GDM1 (cell line): Measurements from ENCODE around the gene A2M.
A peak's percentile ranks its signal among the peaks of the same experiment; 100 is the strongest.

Experiments
- DNase-seq: peaks from one replicate; lab custom pipeline; 2025; lab: John Stamatoyannopoulos, UW

Gene A2M

DNA sequence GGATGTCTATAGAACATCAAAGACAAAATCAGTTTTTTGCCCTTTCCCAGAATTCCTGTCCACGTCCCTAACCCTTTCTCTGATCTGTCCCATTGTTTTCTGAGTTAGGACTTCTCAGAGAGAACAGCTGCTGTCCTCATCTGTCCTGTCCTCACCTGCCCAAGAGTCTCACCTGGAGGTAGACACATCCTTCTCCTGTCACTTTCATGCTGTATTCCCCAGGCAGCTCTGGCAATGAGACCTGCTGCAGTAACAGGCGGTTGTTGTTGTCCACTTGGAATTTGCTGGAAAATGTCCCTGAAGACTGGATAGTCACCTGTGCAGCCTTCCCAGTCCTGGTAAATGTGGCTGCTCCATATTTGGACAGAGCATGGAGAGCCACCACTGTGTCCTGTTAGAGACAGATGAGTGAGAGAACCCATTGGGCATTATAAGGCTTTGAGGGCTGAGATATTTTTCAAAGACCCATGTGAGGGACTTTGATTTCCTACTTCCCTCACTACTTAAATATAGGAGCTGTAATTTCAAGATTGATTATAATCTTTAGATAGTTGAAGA lies 43.2 kb downstream of the A2M start:
- no peak for DNase-seq

DNA sequence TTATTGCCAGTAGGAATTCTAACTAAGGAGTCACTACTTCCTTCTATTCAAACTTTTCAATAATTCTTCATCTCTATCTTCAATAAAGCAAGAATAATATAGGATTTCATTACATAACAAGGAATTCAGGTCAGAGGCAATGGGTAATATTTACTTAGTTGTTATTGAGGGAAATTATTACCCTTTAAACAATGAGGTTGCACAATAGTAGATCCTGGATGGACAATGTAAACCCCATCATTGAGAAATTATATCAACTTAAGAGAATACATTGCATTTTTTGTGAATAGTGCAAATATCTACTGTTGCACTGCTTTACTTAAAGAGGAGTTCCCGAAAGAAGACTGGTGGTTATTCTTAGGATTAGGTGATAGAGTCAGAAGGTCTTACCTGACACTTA lies 43.8 kb downstream of the A2M start:
- no peak for DNase-seq

DNA sequence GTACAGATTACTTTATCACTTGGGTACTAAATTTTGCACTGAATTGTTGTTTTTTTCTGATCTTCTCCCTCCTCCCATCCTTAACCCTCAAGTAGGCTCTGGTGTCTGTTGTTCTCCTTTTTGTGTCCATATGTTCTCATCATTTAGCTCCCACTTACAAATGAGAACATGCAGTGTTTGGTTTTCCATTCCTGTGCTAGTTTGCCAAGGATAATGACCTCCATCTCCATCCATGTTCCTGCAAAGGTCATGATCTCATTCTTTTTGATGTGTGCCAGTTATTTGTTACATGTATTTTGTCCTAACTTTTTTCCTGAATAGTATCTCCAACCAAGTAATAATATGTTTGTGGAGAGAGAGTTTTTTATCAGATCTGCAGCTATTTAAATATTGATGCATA lies 44.2 kb downstream of the A2M start:
- DNase-seq = no peak

DNA sequence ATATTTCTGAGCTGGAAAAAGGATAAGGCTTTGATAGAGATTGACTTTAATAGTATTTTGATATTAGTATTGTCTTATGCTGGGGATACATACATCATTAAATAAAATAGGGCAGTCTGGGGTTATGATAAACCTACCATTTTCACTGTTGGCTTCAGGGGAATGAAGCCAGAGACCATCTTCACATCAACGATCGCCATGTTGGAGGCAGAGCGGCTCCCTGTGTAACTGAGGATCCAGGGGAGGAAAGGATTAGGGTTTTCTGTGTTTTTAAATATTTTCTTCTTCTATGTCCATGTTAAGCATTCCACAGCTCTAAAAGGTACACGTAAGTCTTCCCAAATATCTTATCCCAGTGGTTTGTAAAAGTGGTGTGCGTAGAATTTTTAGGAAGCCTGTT lies 45.4 kb downstream of the A2M start:
- no peak for DNase-seq

DNA sequence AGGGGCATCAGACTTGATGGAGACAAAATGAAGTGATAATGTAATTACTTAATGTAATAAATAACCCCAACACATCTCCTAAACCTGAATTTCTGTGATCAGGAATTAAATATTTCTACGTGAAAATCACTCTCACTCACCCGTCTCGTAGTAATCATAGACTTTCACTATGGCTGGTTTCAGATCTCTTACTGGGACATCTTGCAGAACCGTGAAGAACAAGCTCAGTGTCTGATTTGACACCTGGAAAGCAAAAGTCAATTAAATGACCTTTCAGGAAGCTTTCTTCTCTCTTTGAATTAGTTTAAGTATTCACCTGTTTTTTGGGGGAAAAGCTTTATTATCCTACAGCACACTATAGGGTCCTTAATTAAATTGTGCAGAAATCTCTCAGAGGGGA lies 47.1 kb downstream of the A2M start:
- no peak for DNase-seq

DNA sequence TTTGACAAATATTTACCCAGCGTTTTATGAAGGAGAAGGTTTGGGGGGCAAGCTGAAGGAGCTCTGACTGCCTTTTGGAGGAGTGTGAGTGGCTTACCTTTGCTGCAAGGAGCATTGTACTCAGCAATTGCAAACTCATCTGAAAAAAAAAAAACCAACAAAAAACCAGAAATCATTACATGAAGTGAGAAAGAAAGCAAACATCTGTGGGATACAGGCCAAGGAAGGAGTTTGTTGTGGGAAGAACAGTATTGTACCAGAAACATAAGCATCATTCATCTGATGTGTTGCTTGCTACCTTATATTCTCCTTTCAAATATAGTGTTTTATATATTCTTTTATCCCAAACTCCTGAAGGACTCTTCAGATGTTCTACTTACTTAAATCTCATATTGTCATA lies 47.6 kb downstream of the A2M start:
- DNase-seq = no peak

DNA sequence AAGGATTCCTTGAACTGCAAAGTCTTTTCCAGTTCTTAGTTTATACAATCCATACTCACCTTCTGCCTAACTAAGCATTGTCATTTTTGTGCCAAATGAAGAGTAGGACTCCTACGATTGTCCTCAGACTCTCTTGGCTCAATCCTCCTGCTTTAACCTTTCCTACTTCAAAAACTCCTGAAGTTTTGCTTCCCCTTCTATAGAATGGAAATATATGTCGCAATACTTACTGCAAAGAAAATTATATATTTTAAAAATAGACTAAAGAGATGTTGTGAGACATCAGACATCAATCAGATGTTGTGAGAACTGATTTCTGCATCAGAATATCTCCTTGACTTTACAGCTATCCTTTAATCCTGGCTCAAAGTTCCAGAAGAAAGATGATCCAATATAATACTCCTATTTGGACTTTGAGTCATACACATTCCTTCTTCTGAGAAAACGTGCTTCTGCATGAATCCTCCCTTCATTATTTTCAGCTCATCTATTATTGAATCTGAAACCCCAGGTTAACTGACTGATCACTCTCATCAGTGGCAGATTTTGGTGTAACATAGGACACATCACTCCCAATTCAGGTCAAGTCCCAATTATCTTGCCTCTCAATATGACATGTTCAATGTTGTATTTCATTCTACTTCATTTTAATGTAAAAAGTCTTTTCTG lies 48.8 kb downstream of the A2M start:
- no peak for DNase-seq

DNA sequence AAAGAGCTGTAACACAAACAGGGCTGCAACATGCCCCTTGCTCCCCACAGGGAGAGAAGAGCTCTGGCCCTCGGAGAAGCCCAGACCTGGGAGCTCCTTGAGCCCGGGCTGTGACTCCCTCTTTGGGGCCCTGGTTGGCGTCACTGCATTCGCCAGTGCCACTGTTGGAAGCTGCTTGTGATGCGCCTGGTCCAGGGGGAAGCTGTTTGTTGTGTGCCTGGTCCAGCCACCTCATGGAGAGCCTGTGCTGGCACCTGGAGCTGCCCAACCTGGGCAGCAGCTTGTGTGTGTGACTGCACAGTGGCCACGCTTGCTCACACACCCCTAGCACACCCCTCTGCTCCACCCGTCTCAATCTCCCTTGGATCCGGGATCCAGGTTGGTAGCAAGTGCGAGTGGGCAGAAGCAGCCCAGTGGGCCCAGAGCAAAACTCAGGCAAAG lies 49.5 kb downstream of the A2M start:
- DNase-seq = no peak

DNA sequence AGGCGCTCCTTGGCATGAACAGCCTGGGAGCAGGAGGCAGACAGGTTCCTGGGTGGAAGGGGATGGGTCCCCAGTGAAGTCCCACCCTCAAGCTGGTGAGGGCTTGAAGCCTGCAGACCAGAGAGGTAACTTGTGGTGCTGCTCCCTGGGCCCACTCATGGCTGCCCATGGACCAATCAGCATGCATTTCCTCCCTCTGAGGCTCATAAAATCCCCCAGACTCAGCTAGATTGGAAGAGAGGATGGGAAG lies 50.2 kb downstream of the A2M start:
- DNase-seq = no peak

DNA sequence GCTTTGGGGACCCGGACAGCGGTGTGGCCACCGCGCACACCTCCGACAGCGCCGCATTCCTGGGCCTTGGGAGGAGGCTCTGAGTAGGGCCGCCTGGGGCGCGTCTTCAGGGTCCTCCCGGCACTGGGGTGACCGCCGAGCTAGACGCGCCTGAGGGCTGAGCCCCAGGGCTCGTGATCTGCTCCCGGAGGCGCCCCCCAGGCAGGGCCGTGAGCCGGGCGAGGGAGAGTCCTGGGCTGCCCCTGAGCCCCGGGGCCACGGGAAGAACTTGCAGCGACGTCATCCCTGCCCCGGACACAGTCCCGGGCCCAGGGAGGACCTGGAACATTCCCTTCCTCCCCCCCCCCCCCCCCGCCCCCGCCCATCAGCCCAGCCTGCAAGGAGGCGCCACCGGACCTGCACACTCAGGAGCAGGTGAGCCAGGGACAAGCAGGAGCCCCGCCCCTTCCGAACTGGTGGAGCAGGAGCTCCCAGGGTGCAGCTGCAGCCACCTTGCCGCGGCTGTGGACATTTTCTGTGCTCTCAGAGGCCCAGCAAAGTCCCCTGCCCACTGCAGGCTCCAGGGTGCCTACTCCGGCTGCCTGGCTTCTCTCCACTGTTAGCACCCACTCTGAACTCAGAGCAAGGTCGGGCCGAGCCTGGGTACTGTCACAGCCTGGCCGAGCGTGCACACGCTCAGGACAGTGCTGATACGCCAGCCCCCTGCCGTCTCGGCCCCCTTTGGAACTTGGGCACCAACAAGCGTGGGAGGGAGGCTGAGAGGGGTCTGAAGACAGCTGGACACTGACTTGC lies 50.7 kb downstream of the A2M start:
- no peak for DNase-seq

DNA sequence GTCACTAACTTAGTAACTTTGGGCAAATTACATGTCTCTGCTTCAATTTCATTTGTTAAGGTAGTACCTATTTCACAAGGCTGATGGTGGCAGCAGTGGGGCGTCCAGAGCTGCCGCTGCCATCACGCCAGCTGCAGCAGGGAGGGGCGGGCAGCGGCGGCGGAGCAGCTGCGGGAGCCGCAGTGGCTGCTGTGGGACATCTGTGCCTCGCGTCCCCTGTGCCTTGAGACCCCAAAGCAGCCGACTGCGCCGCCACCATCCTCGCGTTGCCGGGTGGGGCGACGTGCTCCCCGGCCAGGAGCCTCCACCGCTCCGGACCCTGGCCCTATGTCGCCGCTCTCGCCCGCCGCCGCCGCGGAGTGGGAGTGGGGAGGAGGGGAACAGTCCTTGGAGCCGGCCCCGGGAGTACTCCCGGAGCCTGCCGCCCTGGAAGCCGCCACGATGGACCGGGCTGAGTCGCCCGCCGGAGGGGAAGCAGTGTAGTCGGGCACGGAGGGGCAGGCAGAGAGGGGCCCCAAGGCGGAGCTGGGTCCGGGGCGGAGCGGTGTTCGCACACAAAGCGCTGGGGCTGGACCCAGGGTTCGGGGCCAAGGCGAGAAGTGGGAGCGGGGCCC lies 51.4 kb downstream of the A2M start:
- DNase-seq = no peak

DNA sequence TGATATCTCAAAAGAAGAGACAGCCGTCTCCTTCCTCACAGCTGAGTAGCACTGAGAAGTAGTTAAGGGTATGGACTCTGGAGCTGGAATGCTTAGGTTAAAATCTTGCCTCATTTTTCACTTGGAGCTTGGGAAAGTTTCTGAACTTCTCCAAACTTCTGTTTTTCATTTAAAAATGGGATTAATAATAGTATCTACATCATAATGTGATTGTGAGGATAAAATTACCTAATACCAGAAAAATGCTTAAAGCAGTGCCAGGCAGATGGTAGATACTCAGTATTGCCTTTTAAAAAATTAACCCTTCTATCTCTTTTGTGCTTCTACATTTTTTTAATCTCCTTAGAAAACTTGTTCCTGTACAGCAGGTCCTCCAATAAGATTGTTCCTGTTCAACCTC lies 63.1 kb downstream of the A2M start:
- no peak for DNase-seq

DNA sequence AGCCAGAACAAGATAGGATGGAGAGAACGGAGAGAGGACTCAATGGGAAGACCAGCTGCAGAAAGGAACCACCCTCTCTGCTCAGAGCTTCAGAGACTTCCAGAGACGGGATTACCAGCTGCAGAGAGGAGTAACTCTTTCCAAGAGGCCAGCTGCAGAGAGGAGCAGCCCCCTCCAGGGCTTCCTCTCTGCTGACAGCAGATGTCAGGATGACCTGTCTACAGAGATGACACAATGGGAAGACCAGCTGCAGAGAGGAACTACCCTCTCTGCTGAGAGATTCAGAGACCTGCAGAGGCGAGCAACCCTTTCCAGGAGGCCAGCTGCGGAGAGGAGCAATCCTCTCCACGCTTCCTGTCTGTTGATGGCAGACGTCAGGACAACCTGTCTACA lies 64.6 kb downstream of the A2M start:
- DNase-seq = no peak

DNA sequence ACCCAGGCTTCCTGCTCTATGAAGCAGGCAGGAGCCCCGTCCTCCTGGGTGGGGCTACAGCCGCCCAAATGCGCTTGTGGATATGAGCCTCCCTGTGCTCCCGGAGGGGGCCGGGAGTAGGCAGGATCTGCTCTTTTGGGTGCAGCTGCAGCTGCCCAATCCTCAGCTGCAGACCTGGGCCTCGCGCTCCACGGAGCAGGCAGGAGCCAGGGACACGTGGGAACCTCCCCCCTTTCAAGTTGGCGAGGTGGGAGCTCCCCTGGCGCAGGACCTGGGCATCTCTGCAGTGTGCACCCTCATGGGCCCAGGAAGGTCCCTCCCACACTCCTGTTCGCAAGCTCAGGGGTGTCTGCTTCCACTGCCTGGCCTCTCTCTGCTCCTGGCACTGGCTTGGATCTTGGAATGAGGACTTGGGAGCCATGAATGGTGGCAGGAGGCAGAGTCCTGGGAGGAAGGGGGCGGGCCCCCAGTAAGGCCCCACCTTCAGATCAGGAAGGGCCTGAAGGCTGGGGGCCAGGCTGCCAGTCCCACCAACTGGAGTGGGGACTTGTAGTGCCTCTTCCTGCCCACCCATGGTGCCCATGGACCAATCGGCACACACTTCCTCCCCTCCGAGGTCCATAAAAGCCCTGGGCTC lies 65.1 kb downstream of the A2M start:
- DNase-seq = no peak

DNA sequence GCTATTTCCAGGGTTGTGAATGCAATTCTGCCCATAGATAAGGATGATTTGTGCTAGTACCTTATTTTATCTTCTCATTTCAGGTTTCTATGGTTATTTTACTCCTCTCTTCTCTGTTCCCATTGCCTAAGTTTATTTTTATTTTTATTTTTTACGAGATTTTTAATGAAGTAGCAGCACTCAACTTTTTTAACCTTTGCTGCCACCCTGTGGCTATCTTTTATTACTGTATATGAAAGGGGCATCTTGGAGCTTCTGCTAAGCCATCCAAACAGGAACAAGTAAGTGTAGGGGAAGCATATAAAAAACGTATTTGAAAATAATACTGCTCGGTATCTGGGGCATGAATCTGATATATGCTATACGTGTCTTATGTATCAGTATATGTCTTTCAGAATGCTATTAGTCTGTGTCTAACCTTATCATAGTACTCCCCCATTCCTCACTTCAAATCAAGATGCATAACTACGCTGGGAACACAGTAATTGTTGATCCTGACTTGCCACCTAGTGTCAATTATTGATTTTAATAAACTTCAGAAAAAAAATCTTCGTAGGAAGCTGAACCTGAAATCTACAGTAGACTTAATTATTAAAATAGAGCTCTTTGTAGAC lies 66.1 kb downstream of the A2M start:
- DNase-seq = no peak

DNA sequence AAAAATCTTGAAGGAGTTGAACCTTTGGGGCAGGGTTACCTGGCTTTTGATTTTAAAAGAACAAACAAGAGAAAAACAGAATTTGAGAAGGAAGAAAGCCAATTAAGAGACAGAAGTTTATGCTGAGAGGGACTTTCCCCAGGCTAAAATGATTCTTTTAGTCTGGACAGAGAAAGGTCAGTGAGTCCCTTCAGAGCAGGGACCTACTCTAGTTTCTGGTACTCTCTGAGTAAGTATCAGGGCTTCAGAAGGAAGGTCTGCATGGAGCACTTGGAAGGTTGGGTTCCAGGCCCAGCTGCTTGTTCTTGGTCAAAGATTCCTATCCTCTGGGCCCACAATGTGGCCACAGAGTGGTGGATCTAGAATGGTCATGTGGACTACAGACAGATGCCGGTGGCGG lies 66.8 kb downstream of the A2M start:
- no peak for DNase-seq

DNA sequence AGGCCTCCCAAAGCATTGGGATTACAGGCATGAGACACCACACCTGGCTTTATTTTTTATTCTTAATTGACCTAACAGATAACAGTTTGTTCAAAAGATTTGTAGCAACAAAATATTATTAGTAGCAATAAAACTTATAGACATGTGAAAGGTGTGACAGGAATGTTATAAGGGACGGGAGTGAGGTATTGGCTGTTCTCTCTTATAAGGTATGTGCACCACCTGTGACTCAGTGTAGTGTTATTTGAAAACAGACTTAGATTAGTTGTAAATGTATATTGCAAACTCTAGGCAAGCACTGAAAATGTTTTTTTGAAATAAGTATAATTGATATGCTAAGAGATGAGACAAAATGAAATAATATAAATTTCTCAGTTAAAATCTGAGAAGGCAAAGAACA lies 68.6 kb downstream of the A2M start:
- no peak for DNase-seq

DNA sequence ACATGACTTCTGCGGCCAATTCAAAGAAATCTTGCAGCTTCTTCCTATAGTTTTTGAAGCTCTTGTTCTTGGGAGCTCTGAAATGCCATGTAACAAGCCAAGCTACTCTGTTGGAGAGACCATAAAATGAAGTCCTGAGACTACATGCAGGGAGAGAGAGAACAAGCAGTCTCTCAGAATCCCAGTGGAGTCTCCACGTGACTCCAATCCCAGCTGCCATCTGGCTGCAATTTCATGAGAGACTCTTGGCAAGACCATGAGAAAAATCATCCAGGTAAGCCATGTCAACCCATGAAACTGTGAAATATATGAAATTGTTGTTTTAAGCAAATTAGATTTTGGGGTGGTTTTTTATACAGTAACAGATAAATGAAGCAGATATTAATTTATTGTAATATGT lies 72.0 kb downstream of the A2M start:
- no peak for DNase-seq

DNA sequence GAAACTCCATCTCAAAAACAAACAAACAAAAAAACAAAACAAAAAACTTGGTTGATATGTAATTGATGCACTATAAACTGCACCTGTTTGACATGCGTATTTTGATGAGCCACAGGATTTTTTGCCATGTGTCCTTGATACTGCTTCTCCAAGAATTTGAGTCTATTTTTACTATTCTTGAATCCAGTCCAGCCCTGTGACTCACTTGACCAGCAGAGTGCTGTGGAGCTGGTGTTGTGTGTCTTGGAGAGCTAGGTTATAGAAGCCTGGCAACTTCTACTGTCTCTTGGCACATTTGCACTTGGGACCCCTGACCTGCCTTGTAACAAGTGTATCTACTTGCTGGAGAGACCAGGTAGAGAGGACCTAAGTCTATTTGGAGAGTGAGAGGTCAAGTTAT lies 74.4 kb downstream of the A2M start:
- DNase-seq = no peak

DNA sequence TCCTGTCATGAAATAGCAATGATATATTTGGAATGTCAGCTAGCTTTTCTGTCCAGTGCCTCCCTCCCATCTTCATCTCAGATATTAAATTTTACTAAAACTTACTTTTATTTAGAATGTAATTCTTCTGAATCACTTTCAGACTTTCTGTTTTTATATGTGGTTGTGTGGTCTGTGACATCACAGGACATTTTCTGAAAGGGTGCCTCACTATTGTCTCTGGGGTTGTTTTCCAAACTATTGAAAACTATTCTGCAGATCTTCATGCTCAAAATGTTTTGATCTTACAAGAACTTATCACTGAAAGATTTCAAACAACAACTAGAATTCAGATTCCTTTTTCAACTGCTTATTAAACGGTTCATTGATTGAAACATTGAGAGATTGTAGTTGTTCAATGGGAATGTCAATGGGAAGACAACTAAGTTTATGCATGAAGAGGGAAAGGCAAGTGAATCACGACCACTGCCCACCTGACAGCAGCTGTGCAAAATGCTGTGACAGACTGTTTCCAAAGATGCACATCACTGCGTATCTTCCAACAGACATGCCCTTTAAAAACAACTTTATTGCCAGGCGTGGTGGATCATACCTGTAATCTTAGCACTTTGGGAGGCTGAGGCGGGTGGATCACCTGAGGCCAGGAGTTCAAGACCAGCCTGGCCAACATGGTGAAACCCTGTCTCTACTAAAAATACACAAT lies 75.1 kb downstream of the A2M start:
- DNase-seq = no peak

DNA sequence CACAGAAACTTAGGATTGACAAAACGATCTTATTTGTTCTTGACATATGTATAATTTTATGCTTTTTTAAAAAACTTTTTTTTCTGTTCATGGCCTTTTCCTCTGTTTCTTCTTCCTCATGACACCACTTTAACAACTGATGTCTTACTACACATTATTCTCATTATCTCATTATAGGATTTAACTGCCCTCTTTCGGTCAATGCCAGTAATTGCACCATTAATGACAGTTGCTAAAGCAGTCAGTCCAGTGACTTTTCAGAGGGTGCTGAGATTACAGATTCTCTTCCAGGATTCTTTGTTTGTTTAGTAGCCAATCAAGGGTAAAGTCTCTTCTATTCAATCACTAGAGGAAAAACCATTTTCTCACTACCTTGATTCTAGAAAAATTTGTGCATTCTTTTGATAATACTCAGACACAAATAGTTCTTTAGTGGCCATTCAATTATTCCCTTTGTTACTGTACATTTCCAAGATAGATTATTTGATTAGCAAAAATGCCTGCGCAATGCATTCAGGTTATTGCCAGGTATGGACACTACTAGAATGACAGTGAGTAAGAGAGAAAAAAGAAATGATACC lies 76.2 kb downstream of the A2M start:
- DNase-seq = peak; percentile 2

DNA sequence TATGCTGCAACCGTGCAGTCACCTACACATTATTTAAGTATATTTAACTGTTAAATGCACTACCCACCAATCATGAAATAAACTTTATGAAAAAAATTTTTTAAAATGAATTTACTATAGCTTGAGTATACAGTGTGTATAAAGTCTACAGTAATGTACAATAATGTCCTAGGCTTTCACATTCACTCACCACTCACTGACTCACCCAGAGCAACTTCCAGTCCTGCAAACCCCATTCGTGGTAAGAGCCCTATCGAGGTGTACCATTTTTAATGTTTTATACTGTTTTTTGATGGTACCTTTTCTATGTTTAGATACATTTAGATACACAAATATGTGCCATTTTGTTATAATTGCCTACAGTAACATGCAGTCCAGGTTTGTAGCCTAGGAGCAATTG lies 78.3 kb downstream of the A2M start:
- no peak for DNase-seq
